Measurements from ENCODE around the gene GATD1. TPM values are rescaled to one million over a fixed set of nuclear protein-coding genes. Genes with fewer than 3 reads are reported as not detected.

GATD1 gene
- total RNA-seq, 4 donors from 2014 or later: 28.9 to 33.8 (median 31.2) TPM

DNA sequence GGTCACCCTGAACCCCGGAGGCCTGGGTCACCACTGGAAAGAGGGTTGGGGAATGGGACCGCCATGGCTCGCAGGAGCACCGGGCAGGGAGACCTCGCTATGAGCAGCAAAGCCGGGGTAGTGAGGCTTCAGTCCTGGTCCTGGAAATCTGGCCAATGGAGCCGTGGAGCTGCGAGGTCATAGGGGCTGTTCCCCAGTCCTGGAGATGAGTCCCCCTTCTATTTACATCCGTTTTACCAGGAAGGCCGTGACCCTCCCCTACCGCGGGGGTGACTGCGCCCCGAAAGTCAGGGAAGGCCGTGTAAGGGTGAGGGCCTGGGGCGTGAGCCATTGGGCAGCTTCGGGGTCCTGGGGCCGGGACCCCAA lies 27.3 kb upstream of the GATD1 start:
- TF ChIP-seq POLR2AphosphoS5 (IDR thresholded peaks at IDR 0.05) (no peak), EP300 (IDR thresholded peaks at IDR 0.05) (no peak), POLR2A (IDR thresholded peaks at IDR 0.05) (no peak)
- TF ChIP-seq, protein P1, sequence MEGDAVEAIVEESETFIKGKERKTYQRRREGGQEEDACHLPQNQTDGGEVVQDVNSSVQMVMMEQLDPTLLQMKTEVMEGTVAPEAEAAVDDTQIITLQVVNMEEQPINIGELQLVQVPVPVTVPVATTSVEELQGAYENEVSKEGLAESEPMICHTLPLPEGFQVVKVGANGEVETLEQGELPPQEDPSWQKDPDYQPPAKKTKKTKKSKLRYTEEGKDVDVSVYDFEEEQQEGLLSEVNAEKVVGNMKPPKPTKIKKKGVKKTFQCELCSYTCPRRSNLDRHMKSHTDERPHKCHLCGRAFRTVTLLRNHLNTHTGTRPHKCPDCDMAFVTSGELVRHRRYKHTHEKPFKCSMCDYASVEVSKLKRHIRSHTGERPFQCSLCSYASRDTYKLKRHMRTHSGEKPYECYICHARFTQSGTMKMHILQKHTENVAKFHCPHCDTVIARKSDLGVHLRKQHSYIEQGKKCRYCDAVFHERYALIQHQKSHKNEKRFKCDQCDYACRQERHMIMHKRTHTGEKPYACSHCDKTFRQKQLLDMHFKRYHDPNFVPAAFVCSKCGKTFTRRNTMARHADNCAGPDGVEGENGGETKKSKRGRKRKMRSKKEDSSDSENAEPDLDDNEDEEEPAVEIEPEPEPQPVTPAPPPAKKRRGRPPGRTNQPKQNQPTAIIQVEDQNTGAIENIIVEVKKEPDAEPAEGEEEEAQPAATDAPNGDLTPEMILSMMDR (IDR thresholded peaks at IDR 0.05): no peak
- H3K9me3 ChIP-seq: no peaks in the 10 kb centered on the region
- H3K36me3 ChIP-seq: peaks cover 0 to 42% of the 10 kb centered on the region in 2 donors
- peaks cover 0 to 54% (median 24%) of the 10 kb centered on the region in 3 donors for H3K4me1 ChIP-seq
- H3K27me3 ChIP-seq: no peaks in the 10 kb centered on the region
- peak overlapping the region; percentile 52 to 65 for H3K4me3 ChIP-seq
- WGBS, 2 donors (ENCODE audit: low coverage in 1 of 2): 0 to 12% methylated on average over 4 to 9 of the region's 18 CpGs
- H3K27ac ChIP-seq: peak overlapping the region in 3 of 4 donors; percentile 92 to 98 (median 93)
- no peak for ATAC-seq

DNA sequence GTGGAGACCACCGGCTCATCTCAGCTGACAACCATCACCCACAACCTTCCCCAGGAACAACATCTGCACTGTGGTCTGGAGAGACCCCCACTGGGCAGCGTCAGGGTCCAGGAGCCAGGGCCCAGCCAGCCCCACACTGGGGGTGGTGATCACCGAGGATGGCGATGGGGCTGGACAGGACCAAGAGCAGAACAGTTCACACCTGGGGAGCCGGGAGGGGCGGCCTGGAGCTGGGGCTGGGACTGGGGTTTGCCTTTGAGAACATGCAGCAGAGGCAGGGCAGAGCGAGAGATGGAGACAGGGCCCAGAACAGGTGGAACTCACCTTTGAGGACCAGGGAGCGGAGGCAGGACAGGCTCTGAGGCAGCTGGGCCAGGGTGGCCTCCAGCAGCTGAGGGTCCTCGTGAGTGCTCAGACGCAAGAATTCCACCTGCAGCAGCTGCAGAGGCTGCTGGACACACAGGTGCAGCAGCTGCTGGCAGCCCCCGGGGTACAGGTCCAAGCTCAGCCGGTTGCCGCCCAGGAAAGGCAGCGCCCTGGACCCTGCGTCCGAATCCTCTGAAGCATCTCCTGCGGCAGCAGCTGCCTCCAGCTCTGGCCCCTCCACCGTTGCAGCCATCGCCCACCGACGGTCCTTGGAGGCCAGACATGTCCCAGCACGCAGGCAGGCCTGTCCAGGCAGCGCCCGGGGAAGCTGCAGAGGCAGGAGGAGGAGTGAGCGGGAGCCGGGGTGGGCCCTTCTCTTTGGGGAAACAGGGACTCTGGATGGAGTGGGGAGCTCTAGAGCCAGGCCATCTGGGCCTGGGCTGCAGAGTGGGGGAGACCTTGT lies 26.7 kb upstream of the GATD1 start:
- TF ChIP-seq POLR2AphosphoS5 (IDR thresholded peaks at IDR 0.05) (no peak), POLR2A (IDR thresholded peaks at IDR 0.05) (no peak), EP300 (IDR thresholded peaks at IDR 0.05) (no peak)
- TF ChIP-seq, protein P1 (IDR thresholded peaks at IDR 0.05): no peak
- WGBS, 2 donors (ENCODE audit: low coverage in 1 of 2): 55 to 95% methylated on average over 2 to 4 of the region's 26 CpGs
- peak overlapping the region in 2 of 4 donors; percentile 92 to 93 for H3K27ac ChIP-seq
- H3K4me1 ChIP-seq: peaks cover 0 to 58% (median 24%) of the 10 kb centered on the region in 3 donors
- H3K9me3 ChIP-seq: no peaks in the 10 kb centered on the region
- H3K27me3 ChIP-seq: no peaks in the 10 kb centered on the region
- peaks cover 0 to 48% of the 10 kb centered on the region in 2 donors for H3K36me3 ChIP-seq
- ATAC-seq: no peak
- peak overlapping the region in 1 of 2 donors; percentile 65 for H3K4me3 ChIP-seq

DNA sequence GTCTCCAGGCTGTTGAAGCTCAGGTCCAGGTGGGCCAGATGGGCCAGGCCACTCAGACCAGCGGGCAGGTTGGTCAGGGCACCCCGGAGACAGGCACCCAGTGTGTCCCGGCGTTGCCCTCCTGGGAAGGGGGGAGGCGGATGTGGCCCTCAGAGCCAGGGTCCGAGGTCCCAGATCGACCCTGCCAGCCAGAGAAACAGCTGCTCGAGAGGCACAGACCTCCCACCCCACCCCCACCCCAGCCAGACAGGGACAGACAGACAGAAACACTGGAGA lies 26.1 kb upstream of the GATD1 start:
- no peak overlapping the region for H3K4me3 ChIP-seq
- H3K27me3 ChIP-seq: no peaks in the 10 kb centered on the region
- H3K9me3 ChIP-seq: no peaks in the 10 kb centered on the region
- no peak for ATAC-seq
- WGBS, 2 donors (ENCODE audit: low coverage in 1 of 2): no CpG with 5 or more reads among the region's 8 CpGs
- peaks cover 0 to 49% of the 10 kb centered on the region in 2 donors for H3K36me3 ChIP-seq
- H3K4me1 ChIP-seq: peaks cover 0 to 58% (median 20%) of the 10 kb centered on the region in 3 donors
- H3K27ac ChIP-seq: no peak overlapping the region
- TF ChIP-seq EP300 (IDR thresholded peaks at IDR 0.05) (no peak), POLR2AphosphoS5 (IDR thresholded peaks at IDR 0.05) (no peak), POLR2A (IDR thresholded peaks at IDR 0.05) (no peak)
- TF ChIP-seq, protein P1 (IDR thresholded peaks at IDR 0.05): no peak

DNA sequence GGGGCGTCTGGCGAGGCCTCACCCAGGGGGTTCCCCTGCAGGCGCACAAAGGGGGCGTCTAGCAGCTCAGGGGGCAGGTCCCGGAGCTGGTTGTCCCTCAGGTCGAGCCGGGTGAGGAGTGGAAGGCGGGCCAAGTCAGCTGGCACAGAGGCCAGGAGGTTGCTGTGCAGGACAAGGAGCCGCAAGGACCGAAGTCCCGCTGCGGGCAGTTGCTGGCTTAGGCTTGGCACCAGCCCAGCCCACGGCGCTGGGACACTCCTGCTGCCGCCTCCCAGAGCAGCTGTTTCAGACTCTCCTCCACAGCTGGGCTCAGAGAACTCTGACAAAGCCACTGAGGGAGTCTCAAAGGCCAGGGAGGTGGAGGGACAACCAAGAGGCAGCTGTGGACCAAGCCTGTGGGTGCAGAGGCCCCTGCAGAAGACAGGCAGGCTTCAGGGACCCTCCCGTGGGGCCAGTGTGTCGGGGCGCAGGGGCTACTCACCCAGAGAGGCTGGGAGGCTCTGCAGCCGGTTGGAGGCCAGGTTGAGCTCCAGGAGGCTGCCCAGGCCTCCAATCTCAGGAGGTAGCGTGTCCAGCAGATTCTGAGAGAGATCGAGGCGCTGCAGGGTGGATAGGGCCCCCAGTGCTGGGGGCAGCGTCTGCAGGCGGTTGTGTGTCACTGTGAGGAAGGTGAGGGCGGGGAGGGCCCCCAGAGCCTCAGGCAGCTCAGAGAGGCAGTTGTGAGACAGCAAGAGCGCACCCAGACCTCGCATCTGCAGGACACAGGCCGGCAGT lies 25.6 kb upstream of the GATD1 start:
- H3K9me3 ChIP-seq: no peaks in the 10 kb centered on the region
- WGBS, 2 donors (ENCODE audit: low coverage in 1 of 2): 80% methylated on average over 2 of the region's 28 CpGs; no CpG with 5 or more reads in 1 of the 2 donors
- TF ChIP-seq, protein P1 (IDR thresholded peaks at IDR 0.05): no peak
- TF ChIP-seq EP300 (IDR thresholded peaks at IDR 0.05): no peak
- no peak for TF ChIP-seq POLR2A (IDR thresholded peaks at IDR 0.05)
- TF ChIP-seq POLR2AphosphoS5 (IDR thresholded peaks at IDR 0.05): no peak
- H3K36me3 ChIP-seq: peaks cover 0 to 49% of the 10 kb centered on the region in 2 donors
- H3K27ac ChIP-seq: no peak overlapping the region
- ATAC-seq: no peak
- no peak overlapping the region for H3K4me3 ChIP-seq
- H3K4me1 ChIP-seq: peaks cover 0 to 58% (median 16%) of the 10 kb centered on the region in 3 donors
- no peaks in the 10 kb centered on the region for H3K27me3 ChIP-seq
